Skin epidermis (tissue), 12 donors: ENCODE results near the gene SLC25A23.
"Not testable (repeated sequence)": the region's sequence is repeated elsewhere in the genome, so short reads cannot be mapped to it uniquely, and the experiment has no call there.

Experiments used
- H3K27ac ChIP-seq, 21 experiments: fragments of 200-600 bp; sonication (generic) in 11 of 21; one replicate each; pipeline ENCODE4 v1.5.0; 2020; ENCODE audit warnings: mild to moderate bottlenecking in 3 of 21, inconsistent platforms in 2 of 21, moderate library complexity in 2 of 21
- H3K4me3 ChIP-seq, 7 experiments: fragments of 200-600 bp; sonication (generic) in 2 of 7; one replicate each; pipeline ENCODE4 v1.5.0; 2020; ENCODE audit warnings: inconsistent platforms in 2 of 7, mild to moderate bottlenecking in 2 of 7, moderate library complexity in 1 of 7

The SLC25A23 gene

DNA sequence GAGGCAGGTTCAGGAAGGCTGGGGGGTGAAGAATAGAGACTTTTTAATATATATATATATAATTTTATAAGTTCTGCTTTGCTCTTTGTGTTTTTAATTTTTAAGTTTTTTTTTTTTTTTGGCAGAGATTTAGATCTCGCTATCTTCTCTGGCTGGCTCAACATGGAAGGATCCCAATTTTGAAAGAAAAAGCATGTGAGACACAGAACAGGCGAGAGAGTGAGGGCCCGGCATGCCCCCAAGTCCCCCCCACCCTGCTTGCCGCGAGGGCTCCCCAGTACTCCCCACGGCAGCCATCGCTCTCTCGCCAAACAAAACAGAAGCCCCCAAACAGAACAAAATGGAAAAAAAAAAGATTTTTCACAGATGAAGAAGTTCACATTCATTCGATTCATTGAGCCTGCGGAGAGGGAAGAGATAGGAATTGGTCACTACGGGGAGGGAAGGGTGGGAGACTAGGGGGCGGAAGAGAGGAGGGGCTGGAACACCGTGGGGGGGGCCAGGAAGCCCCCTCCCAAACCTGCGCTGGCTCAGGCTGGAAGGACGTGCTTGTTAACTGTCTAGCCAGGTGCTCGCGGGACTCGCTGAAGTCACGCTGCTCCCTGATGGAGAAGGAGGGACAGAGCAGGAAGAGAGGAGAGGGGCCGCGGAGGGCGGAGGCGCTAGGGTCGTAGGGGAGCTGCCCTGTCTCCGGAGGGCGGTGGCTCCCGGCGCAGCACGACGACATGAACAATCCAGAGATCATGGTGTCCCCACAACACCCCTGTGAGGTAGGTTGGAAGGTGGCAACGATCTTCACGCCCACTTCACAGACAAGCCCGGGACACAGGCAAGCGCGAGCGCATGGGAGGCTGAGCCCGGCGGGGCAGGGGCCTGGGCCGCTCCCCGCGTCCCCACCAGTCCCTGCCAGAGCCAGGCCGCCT is 45.6 kb downstream of the SLC25A23 start:
- H3K27ac ChIP-seq = peak overlapping the region in 1 of 21 experiments; percentile 57

DNA sequence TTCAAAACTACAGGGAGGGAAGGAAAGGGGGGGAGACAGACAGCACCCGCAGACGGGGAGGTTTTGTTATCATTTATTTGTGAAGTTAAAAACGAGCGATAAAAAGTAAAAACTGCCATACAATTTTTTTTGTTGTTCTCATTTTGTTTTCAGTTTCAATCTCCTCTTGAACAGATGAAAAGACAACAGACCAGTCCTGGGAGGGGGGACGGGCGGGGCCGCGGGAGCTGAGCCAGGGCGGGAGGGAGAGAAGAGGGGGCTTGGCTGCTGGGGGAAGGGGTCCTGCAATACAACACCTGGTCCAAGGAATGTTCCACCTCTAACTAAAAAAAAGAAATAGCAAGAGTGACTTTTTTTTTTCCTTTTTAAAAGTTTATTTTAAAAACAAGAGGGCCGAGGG is 46.3 kb downstream of the SLC25A23 start:
- H3K4me3 ChIP-seq = no peak overlapping the region
- peak overlapping the region in 1 of 21 experiments; percentile 57 for H3K27ac ChIP-seq

More for the DNA sequence above, 45.6 kb downstream of the SLC25A23 start:
- H3K4me3 ChIP-seq = no peak overlapping the region

DNA sequence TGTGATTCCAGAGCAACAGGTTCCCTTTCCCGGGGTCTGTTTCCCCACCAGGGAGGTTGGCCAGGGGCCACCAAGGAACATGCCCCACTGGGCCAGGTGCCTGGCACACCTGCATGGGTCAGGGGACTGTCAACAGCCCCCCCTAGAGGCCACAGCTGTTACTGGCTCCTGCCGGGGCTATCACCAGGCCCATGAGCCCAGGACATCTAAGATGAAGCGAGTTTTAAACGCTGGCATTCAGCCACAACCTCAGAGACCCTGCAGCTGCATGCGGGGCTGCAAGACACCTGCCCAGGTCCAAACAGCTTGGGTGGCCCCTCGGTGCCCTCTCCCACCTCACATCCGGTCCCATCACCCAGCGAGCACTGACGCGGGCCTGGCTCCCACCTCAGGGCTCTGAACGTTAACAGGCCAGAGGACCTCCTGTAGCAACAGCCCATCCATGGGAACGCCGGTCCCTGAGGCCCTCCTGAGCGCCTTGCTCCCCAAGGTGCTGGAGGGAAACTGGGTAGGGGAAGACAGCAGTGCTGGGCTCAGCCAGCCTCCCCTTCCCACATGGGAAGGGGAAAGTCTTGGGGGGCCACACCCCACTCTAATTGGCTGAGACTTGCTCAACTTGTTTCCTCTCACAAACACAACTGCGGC is 47.0 kb downstream of the SLC25A23 start:
- no peak overlapping the region for H3K4me3 ChIP-seq
- no peak overlapping the region for H3K27ac ChIP-seq

DNA sequence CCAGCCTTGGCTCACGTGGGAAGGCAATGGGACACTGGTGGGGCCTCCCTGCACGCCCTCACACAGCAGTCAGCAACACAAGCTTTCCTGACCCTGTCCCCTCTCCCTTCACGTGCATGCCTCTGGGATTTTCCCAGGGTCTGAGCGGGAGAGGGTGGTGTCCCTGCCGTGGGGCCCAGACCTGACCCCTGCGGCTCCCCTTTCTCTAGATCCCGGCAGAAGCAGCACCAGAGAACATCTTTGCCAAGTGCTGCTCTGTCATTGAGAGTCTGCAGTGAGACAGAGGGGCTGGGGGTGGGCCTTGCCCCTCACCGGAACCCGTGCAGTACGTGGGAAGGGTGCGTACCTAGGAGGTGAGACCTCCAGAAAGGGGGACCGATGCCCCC is 47.5 kb downstream of the SLC25A23 start:
- Histone ChIP-seq H3K27ac (no peak overlapping the region), H3K4me3 (no peak overlapping the region)

DNA sequence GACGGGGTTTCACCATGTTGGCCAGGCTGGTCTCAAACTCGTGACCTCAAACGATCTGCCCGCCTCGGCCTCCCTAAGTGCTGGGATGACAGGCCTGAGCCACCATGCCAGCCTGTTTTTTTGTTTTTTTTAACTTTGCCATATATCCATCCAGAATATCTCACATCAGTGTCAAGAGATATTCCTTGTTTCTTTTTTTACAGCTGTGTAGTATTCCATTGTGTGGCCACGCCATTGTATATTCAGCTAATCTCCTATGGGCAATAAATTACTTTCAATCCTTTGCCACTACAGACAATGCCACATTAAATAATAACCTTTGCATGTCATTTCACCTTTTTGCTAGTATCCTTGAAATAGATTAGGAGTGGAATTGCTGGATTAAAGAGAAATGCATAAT is 50.2 kb downstream of the SLC25A23 start:
- Histone ChIP-seq H3K27ac (no peak overlapping the region), H3K4me3 (no peak overlapping the region)

DNA sequence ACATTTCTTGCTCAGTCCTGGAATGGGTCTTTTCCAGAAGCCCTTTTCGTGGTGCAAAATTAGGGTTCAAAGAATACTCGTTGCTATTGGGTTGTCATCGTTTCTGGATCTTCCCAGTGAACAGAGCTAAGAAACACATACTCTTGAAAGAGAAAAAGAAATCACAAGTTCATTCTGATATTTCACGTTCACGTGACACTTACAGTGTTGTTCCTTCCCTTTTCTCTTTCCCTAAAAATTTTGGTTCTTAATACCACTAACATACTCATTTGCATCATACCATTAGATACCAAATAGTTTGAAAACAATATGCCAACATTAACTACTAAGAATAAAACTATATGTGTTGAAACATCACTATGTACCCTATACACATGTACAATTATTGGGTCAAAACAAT is 53.2 kb downstream of the SLC25A23 start:
- Histone ChIP-seq H3K4me3 (no peak overlapping the region), H3K27ac (no peak overlapping the region)

DNA sequence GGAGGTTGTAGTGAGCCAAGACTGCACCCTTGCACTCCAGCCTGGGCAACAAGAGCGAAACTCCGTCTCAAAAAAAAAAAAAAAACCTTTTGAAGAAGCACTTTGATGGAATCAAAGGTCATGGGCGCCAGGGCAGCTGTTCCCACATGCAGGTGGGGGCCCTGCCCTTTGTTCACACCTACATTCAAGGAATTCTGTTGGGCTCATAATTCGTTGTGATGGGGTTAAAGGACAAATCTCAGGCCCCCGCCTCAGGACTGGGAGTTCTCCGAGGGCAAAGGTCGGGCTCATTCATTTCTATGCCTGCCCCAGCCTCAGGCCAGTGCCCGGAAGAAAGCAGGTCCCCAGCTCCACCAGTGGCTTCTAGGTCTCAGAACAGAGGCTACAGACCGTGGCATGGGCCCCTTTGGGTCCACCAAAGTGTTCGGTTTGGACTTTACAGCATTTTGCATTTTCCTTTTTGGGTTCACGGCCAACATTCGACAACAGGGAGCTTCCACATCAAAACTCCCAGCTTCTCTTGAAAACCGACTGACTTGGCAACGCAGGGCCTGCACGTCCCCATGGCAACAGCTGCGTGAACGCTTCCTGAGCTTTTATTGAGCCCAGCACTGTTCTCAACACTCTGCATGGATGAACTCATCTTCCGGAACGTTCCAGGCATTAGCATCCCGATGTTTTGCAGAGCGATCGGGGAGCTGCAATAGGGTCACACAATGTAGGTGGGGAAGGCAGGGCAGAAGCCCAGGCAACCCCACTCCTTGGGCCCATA is 56.6 kb downstream of the SLC25A23 start:
- Histone ChIP-seq H3K27ac (no peak overlapping the region), H3K4me3 (no peak overlapping the region)

DNA sequence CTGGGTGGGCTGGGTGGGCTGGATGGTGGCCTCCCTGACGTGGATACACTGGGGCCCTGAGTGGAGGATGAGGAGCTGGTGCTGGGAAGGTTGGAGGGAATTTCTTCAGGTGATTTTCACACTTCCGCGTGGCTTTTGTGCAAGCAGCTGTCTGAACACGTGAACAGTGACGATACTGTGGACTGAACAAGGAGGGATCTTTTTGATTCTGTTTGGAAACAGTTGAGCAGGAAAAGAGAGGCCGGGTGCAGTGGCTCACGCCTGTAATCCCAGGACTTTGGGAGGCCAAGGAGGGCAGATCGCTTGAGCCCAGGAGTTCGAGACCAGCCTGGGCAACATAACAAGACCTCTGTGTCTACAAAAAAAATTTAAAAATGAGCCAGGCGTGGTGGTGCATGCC is 57.5 kb downstream of the SLC25A23 start:
- Histone ChIP-seq H3K27ac (no peak overlapping the region), H3K4me3 (no peak overlapping the region)

DNA sequence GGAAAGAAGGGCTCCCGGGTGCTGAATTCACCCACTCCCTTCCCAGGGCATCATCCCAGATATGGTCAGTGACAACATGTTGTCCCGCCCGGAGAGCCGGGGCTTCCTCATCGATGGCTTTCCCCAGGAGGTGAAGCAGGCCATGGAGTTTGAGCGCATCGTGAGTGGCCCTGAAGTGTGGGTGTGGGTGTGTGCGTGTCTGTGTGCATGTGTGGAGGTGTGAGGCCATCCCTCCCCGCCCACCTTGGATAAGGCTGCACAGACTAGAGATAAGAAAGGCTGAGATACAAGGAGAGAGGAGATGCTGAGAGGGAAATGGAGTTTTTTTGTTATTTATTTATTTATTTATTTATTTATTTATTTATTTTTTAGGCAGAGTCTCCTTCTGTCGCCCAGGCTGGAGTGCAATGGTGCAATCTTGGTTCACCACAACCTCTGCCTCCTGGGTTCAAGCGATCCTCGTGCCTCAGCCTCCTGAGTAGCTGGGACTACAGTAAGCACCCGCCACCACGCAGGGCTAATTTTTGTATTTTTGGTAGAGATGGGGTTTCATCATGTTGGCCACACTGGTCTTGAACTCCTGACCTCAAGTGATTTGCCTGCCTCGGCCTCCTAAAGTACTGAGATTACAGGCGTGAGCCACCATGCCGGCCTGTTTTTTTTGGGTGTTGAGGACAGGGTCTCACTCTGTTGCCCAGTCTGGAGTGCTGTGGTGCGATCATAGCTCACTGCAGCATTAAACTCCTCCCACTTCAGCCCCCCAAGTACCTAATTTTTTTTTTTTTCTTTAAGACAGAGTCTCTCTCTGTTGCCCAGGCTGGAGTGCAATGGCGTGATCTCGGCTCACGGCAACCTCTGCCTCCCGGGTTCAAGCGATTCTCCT is 59.3 kb downstream of the SLC25A23 start:
- not testable (repeated sequence) for H3K27ac ChIP-seq, H3K4me3 ChIP-seq

DNA sequence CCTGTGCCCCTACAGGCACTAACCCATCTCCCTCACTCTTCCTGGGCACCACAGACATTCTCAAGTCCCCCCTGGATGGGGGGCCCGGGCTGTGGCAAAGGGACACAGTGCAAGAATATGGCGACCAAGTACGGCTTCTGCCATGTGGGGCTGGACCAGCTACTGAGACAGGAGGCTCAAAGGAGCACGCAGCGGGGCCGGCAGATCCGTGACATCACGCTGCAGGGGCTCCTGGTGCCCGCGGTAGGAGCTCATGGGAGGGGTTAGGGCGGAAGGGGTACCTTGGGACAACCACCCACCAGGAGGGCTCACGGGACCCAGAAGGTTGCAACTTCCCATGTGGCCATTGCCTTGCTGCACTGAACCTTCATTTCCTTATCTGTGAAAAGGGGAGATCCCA is 63.3 kb downstream of the SLC25A23 start:
- no peak overlapping the region for H3K4me3 ChIP-seq
- no peak overlapping the region for H3K27ac ChIP-seq

DNA sequence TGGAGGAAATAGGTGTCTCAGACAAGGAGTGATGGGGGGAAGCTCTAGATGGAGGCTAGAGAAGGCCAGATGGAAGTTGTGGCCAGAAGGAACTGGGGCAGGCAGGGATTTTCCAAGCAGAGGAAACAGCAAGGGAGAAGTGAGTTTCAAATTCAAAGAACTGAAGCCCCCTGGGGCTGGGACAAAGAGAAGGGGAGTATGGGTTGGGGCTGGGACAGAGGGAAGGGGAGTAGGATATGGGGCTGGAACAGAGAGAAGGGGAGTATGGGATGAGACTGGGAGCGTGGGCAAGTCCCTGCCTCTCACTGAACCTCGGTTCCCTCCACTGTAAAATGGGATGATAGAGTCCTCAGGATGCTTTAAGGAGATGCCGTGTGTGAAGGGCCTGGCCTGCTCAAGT is 64.8 kb downstream of the SLC25A23 start:
- H3K27ac ChIP-seq = no peak overlapping the region
- no peak overlapping the region for H3K4me3 ChIP-seq

DNA sequence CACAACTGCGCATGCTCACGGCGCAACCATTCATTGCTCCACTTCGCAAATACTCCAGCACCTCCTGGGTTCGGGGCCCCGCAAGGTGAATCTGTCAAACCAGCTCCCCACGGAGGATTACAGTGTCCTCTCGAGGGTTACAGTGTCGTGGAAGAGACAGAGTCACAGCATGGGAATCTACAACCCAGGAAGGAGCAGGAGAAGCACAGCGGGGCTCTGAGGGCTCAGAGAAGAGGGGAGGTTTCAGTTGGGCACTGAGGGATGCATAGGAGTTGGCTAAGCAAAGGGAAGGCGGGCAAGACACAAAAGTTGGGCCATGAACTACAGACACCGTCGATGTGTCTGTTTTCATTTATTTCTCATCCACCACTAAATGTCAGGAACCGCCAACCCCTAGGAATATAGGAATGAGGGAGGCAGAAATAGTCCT is 65.6 kb downstream of the SLC25A23 start:
- Histone ChIP-seq H3K4me3 (peak overlapping the region; percentile 57 to 90 (median 75)), H3K27ac (peak overlapping the region; percentile 84 to 97 (median 95))

DNA sequence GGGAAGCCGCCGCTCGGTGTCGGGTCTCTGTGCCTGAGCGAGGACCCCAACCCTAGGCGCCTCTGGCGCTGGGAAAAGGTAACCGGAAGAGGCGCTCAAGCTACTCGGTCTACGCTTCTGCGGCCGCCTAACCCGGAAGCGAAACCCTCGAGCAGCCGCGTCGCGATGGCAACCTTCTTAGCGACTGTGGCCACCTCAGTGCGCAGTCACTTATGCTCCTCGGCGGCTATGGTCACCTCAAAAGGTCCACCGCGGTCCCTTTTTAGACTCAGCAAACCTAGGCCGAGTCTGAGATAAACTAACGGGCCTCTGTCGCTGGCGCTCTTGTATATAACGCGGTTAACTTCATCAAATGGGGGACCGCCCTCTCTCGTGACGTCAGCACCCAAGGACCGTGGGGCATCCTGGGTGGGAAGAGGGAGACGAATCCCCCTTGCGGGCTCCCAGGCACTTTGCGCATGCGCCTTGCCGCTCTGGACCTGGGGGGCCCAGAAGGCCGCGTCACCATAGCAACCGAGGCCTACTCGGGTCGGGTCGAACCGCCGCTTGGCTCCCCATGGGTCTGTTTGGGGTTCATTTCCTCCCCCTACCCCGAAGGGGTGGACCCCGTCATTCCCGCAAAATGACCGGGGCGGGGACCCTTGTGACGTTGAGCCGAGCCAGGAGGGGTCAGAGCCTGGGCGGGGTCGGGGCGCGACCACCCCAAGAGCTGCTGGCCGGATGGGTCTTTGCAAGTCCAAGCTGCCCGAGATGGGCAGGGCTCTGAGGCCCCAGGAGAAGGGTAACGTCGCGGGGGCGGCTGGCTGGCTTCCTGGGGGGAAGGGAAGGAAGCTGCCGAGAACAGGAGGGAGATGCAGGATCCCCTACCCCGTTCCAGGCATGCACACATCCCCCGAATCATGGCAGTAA is 66.3 kb downstream of the SLC25A23 start, which contains the start of gene GTF2F1:
Gene GTF2F1 (minus strand): TSS at position 91 of the 909 bp plus-strand sequence. CDS start 169 bp downstream, outside the sequence.
- H3K4me3 ChIP-seq = peak within 1 kb of the TSS; percentile 57 to 90 (median 75)
- H3K27ac ChIP-seq = peak within 1 kb of the TSS; percentile 84 to 97 (median 95)

DNA sequence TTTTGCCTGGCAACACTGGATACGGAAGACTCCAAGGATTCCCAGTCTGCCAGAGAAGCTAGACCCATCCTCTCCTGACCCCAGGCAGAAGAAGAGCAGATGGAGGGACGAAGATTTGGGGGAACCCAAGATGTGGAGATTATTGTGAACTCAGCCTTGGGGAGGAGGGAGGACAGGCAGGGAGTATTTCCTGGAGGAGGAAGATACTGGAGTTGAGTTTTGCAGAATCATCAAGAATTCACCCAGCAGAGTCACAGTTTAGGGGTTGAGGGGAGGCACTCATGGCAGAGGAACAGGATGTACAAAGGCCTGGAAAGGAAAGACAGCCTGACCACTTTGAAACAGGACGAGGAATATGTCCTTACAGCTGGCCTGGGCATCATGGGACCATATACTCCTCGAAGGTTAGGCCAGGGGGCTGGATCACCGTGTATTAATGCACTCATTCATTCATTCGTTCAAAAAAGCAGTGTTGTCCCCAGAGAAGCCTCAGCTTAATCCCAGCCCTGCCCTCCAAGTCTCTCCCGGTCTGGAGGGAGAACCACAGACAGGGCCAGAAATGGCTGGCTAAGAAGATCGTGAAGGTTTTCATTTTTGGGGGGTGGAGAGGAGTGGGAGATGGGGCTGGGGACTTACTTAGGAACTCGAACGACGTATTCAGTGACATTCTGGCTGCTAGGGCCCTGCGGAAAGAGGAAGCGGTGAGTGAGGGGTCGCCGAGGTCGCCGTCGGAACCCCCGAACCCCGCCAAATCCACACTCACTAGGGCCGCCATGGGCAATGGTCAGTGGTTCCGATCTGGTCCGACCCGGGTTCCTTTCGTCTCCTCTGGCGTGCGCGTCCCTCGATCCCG is 67.1 kb downstream of the SLC25A23 start:
- peak overlapping the region; percentile 57 to 90 (median 75) for H3K4me3 ChIP-seq
- peak overlapping the region; percentile 23 to 97 (median 95) for H3K27ac ChIP-seq
